Measurements from ENCODE around the gene MTRFR. TPM values are rescaled to one million over a fixed set of nuclear protein-coding genes. Genes with fewer than 3 reads are reported as not detected.
"Not testable (repeated sequence)": the region's sequence is repeated elsewhere in the genome, so short reads cannot be mapped to it uniquely, and the experiment has no call there.

The MTRFR gene
- total RNA-seq, 1 experiment from 2014 or later: 21.9 TPM

- peak; percentile 65 for DNase-seq (ENCODE audit: low spot score)
- POLR2A ChIA-PET (ENCODE audit: low non-redundant PET): interaction anchor here (0.7 kb wide), 1 partner anchor 144 kb away, joined by 3 read pairs; no protein-coding TSS in a partner anchor
- Histone ChIP-seq H3K9me3 (ENCODE audit: low read depth, low read length, poor library complexity, severe bottlenecking) (no peaks in the 10 kb centered on the region), H3K4me1 (ENCODE audit: insufficient read depth, low read length, poor library complexity, severe bottlenecking) (peaks cover 16% of the 10 kb centered on the region), H3K27ac (ENCODE audit: low read depth, low read length, poor library complexity, severe bottlenecking) (peak overlapping the region; percentile 55), H3K4me3 (ENCODE audit: low read depth, low read length, poor library complexity, severe bottlenecking) (no peak overlapping the region), H3K27me3 (replicated peaks; ENCODE audit: insufficient read depth, low read depth, low read length, poor library complexity) (no peaks in the 10 kb centered on the region), H3K36me3 (ENCODE audit: insufficient read depth, low read length, poor library complexity, severe bottlenecking) (no peaks in the 10 kb centered on the region)
- CTCF ChIA-PET: no interaction called here
- intact Hi-C loops (cut with micrococcal nuclease; ENCODE audit: unreplicated experiment): no loop called here
- no TSS peak for BruUV-seq (replicated peaks)
- TF ChIP-seq EZH2 (IDR thresholded peaks at IDR 0.05; ENCODE audit: borderline replicate concordance, low read depth, low read length, poor library complexity, severe bottlenecking) (no peak), CTCF (conservative IDR thresholded peaks at IDR 0.05; ENCODE audit: low read depth, low read length) (no peak)
Measured at GRCh38 chr12:123242116-123242904, 9.1 kb downstream of the MTRFR start.

DNA sequence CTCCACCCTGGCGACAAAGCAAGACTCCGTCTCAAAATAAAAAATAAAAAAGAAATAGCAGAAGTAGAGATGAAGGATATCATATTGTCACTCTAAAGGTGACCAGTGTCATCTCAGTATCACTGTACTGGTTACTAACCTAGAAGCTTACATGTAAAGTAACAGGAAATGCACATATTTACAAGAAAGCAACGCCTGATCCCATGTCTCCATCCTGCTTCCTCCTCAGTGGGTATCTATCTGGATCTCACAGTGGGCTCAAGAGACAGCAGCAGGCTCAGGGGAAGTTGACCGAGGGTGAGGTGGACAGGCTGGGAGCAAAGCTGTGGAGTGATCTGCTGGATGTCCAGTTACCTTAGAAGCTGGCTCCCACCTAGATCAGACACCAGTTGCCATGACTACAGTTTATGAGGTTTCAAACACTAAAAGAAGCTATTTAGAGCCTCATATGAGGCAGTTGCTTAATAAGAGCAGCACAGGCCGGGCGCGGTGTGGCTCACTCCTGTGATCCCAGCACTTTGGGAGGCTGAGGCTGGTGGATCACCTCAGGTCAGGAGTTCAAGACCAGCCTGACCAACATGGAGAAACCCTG, 10.5 kb downstream of the MTRFR start:
- Histone ChIP-seq H3K27ac (ENCODE audit: low read depth, low read length, poor library complexity, severe bottlenecking) (no peak overlapping the region), H3K4me1 (ENCODE audit: insufficient read depth, low read length, poor library complexity, severe bottlenecking) (peaks cover 16% of the 10 kb centered on the region), H3K4me3 (ENCODE audit: low read depth, low read length, poor library complexity, severe bottlenecking) (no peak overlapping the region), H3K36me3 (ENCODE audit: insufficient read depth, low read length, poor library complexity, severe bottlenecking) (peaks cover 5% of the 10 kb centered on the region), H3K9me3 (ENCODE audit: low read depth, low read length, poor library complexity, severe bottlenecking) (no peaks in the 10 kb centered on the region), H3K27me3 (replicated peaks; ENCODE audit: insufficient read depth, low read depth, low read length, poor library complexity) (no peaks in the 10 kb centered on the region)
- no peak for TF ChIP-seq EZH2 (IDR thresholded peaks at IDR 0.05; ENCODE audit: borderline replicate concordance, low read depth, low read length, poor library complexity, severe bottlenecking)
- TF ChIP-seq CTCF (conservative IDR thresholded peaks at IDR 0.05; ENCODE audit: low read depth, low read length): no peak
- ChIA-PET POLR2A (ENCODE audit: low non-redundant PET) (no interaction called here), CTCF (no interaction called here)
- no TSS peak for BruUV-seq (replicated peaks)
- intact Hi-C loops (cut with micrococcal nuclease; ENCODE audit: unreplicated experiment): no loop called here
- DNase-seq (ENCODE audit: low spot score): no peak

DNA sequence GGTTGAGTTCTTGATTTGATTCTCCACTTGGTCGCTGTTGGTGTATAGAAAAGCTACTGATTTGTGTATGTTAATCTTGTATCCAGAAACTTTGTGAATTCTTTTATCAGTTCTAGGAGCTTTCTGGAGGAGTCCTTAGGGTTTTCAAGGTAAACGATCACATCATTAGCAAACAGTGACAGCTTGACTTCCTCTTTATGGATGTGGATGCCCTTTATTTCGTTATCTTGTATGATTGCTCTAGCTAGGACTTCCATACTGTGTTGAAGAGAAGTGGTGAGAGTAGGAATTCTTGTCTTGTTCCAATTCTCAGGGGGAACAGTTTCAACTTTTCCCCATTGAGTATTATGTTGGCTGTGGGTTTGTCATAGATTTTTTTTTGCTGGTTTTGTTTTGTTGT, 12.4 kb downstream of the MTRFR start:
- peaks cover 11% of the 10 kb centered on the region for H3K36me3 ChIP-seq (ENCODE audit: insufficient read depth, low read length, poor library complexity, severe bottlenecking)
- TF ChIP-seq EZH2 (IDR thresholded peaks at IDR 0.05; ENCODE audit: borderline replicate concordance, low read depth, low read length, poor library complexity, severe bottlenecking) (no peak), CTCF (conservative IDR thresholded peaks at IDR 0.05; ENCODE audit: low read depth, low read length) (no peak)
- ChIA-PET POLR2A (ENCODE audit: low non-redundant PET) (no interaction called here), CTCF (no interaction called here)
- intact Hi-C loops (cut with micrococcal nuclease; ENCODE audit: unreplicated experiment): no loop called here
- H3K9me3 ChIP-seq (ENCODE audit: low read depth, low read length, poor library complexity, severe bottlenecking): no peaks in the 10 kb centered on the region
- no TSS peak for BruUV-seq (replicated peaks)
- peaks cover 21% of the 10 kb centered on the region for H3K4me1 ChIP-seq (ENCODE audit: insufficient read depth, low read length, poor library complexity, severe bottlenecking)
- no peak for DNase-seq (ENCODE audit: low spot score)
- no peaks in the 10 kb centered on the region for H3K27me3 ChIP-seq (replicated peaks; ENCODE audit: insufficient read depth, low read depth, low read length, poor library complexity)
- H3K27ac ChIP-seq (ENCODE audit: low read depth, low read length, poor library complexity, severe bottlenecking): no peak overlapping the region
- H3K4me3 ChIP-seq (ENCODE audit: low read depth, low read length, poor library complexity, severe bottlenecking): no peak overlapping the region

DNA sequence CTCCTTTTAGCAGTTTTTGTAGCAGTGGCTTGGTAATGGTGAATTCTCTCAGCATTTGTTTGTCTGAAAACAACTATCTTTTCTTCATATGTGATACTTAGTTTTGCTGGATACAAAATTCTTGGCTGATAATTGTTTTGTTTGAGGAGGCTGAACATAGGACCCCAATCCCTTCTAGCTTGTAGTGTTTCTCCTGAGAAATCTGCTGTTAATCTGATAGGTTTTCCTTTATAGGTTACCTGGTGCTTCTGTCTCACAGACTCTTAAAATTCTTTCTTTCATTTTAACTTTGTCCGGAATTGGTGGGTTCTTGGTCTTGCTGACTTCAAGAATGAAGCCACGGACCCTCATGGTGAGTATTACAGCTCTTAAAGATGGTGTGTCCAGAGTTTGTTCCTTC, 14.9 kb downstream of the MTRFR start:
- POLR2A ChIA-PET (ENCODE audit: low non-redundant PET); H3K27me3 ChIP-seq (replicated peaks; ENCODE audit: insufficient read depth, low read depth, low read length, poor library complexity); H3K9me3 ChIP-seq (ENCODE audit: low read depth, low read length, poor library complexity, severe bottlenecking); H3K27ac ChIP-seq (ENCODE audit: low read depth, low read length, poor library complexity, severe bottlenecking); BruUV-seq (replicated peaks); H3K4me3 ChIP-seq (ENCODE audit: low read depth, low read length, poor library complexity, severe bottlenecking); intact Hi-C loops (cut with micrococcal nuclease; ENCODE audit: unreplicated experiment); DNase-seq (ENCODE audit: low spot score): not testable (repeated sequence)
- CTCF ChIA-PET: interaction anchor here (0.6 kb wide), 1 partner anchor 15 kb away, joined by 10 read pairs; the partner anchor contains the start of gene MTRFR
- Histone ChIP-seq H3K4me1 (ENCODE audit: insufficient read depth, low read length, poor library complexity, severe bottlenecking) (peaks cover 15% of the 10 kb centered on the region), H3K36me3 (ENCODE audit: insufficient read depth, low read length, poor library complexity, severe bottlenecking) (peaks cover 11% of the 10 kb centered on the region)

DNA sequence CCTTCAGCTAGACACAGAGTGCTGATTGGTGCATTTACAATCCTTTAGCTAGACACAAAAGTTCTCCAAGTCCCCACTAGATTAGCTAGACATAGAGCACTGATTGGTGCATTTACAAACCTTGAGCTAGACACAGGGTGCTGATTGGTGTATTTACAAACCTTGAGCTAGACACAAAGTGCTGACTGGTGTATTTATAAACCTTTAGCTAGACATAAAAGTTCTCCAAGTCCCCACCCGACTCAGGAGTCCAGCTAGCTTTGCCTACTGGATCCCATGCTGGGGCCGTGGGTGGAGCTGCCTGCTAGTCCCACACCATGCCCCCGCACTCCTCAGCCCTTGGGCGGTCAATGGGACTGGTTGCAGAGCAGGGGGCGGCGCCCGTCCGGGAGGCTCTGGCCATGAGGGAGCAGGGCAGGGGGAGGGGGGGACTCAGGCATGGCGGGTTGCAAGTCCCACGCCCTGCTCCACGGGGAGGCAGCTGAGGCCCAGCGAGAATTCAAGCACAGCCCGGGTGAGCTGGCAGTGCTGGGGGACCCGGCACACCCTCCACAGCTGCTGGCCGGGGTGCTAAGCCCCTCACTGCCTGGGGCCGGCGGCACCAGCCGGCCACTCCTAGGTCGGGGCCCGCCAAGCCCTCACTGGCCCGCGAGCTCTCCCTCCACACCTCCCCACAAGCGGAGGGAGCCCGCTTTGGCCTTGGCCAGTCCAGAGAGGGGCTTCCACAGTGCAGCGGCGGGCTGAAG, 15.9 kb downstream of the MTRFR start:
- H3K4me3 ChIP-seq (ENCODE audit: low read depth, low read length, poor library complexity, severe bottlenecking); H3K27ac ChIP-seq (ENCODE audit: low read depth, low read length, poor library complexity, severe bottlenecking); POLR2A ChIA-PET (ENCODE audit: low non-redundant PET); H3K27me3 ChIP-seq (replicated peaks; ENCODE audit: insufficient read depth, low read depth, low read length, poor library complexity); H3K9me3 ChIP-seq (ENCODE audit: low read depth, low read length, poor library complexity, severe bottlenecking); DNase-seq (ENCODE audit: low spot score); intact Hi-C loops (cut with micrococcal nuclease; ENCODE audit: unreplicated experiment); BruUV-seq (replicated peaks): not testable (repeated sequence)
- CTCF ChIA-PET: interaction anchor here (1.4 kb wide), 1 partner anchor 11 kb away, joined by 3 read pairs; no protein-coding TSS in a partner anchor
- peaks cover 21% of the 10 kb centered on the region for H3K36me3 ChIP-seq (ENCODE audit: insufficient read depth, low read length, poor library complexity, severe bottlenecking)
- H3K4me1 ChIP-seq (ENCODE audit: insufficient read depth, low read length, poor library complexity, severe bottlenecking): peaks cover 15% of the 10 kb centered on the region

Data from A673 (cell line).